Activated CD8-positive, alpha-beta memory T cell treated with anti-CD3 and anti-CD28 coated beads, Interleukin-2, amount 50 U/mL, for 48 hours (primary cell): ENCODE results near the gene TTN.

Experiments
- DNase-seq: peaks from one replicate; pipeline ENCODE4 v3.0.0-alpha.2; 2020

The TTN gene

DNA sequence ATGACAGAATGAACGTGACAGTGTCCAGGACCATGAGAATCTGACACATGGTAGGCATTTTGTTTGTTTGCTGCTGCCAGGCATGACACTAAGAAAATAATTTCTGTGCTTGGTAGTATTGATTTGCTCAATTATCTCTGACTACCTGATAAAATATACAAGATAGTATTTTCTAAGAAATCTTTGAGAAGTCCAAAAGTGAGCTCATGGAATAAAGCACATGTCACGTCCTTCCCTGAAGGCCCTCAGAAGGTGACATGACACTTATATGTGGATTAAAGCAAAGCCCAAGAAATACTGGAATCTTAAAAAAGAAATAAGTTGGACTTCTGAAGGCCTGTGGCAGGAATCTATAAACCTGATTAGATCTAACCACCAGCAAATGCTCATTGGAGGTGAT, 3.8 kb upstream of the TTN start:
- DNase-seq = no peak

DNA sequence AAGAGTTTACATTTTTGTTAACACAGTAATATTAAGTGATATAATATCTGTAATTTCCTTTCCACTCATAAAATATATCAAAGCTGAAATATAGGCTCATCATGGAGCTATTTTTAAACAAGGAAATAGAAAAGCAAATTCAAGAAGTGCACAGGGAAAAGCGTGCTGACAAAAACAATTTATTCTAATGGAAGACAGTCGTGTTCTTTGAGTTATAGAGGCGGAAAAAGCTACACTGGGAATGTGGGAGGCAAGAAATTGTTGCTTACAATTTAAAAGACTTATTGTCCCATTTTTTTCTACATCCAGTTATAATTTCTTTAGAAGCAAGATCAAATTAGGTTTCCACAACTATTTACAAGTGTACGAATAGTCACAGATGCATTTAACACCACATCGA, 3.2 kb upstream of the TTN start:
- no peak for DNase-seq

DNA sequence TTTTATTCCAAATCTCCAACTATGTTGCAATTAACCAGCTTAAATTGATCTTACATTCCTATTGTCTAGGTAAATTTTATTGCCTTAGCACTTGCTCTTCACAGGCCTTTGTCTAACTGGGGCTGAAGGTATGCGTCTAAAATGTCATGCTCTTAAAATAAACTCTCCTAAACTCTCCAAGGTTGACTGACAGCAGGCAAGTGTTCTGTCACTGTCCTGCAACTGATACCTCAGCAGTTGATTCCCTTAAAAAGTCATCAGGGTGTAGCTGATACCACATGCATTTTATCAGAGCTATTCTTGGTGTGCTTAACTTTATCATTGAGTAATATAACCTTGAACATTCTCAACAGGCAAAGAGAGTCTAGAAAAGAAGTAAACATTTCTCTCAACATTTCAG, 680 bp downstream of the TTN start:
- DNase-seq = no peak

DNA sequence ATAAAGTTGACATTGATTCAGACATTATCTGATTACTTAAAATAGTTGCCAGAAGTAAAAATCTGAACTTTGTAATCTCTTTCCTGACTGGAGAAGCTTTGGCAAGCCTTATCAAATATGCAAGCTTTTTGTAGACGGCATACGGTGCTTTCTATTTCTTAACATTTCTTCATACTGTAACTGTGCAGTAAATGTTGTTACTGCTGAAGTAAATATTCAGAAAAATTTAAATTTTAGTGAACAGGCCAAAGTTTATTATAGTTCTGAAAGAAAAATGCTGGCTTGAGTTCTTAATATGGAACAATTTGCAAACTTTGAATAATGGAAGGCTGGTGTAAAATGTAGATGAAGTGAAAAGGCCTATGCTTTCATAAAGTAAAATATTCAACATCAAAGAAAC, 1.8 kb downstream of the TTN start:
- no peak for DNase-seq

DNA sequence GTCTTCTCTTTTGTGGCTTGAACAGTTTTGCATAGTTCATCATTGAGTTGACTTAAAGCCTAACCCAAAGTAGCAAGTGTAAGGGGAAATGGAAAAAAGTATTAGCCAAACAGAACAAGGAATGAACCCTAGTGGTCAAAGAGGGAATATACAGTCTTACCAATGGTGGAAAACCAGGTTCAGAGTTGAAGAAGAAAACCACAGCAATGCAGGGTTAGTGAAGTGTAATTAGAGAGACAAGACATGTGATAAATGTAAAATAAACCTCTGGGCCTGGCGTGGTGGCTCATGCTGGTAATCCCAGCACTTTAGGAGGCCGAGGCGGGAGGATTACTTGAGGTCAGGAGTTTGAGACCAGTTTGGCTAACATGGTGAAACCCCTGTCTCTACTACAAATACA, 2.4 kb downstream of the TTN start:
- no peak for DNase-seq

DNA sequence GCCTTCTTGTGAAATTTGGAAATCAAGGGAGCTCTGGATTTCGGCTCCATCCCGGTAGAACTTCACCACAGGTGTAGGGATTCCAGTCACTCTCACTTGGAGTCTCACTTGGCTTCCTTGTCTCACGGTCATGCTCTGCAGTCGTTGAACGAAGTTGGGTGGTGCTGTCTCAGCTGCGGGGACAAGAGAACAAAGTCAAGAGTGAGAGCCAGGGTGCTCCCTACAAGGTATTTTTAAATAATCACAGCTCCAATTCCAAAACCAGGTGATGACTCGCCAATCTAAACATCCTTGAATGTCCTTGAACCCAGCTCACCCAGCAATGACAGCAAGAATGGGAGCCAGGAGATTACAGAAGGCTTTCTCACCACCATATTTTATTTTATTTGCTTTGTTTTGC, 6.7 kb downstream of the TTN start:
- DNase-seq = no peak

DNA sequence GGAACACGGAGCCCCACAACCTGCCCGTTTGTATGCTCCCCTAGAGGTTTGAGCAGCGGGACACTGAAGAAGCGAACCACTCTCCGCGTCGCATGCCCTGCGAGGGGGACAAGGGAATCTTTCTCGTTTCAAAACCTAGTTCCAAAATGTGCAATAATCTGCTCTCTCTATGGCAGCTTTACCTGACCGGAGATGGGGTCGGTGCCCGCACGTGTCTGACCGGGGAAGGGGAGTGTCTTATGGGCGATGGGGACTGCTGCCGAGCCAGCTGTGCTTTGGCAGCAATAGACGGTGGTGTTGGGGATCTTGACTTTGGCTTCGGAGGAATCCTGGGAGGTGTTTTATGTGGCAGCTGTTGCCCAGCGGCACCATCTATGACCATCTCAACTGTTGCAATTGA, 7.9 kb downstream of the TTN start:
- no peak for DNase-seq

DNA sequence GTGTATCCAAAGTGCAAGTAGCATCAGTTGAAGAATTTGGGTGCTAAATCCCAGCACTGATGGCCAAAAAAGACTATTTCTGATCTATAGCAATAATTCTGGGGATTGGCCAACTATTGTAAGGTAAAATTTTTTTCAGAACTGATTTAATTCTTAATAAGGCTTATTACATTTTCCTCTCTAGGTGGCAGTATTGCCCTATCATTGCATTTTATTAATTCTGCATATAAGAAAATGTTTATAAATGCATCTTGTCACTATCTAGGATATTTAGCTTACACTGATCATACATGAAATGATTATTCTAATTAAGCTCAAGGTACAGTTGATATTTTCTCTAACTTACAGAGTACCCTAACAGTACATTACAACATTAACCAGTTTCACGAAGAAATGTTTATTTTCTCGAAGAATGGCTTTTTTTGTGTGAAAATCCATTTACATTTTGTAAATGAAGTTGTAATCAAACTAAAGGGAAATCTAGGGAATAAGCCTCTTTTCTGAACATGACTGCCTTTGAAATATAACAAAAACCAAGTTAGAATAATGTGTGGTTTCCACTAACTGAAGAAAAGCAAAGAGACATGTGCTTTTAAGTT, 11.0 kb downstream of the TTN start:
- DNase-seq = no peak

DNA sequence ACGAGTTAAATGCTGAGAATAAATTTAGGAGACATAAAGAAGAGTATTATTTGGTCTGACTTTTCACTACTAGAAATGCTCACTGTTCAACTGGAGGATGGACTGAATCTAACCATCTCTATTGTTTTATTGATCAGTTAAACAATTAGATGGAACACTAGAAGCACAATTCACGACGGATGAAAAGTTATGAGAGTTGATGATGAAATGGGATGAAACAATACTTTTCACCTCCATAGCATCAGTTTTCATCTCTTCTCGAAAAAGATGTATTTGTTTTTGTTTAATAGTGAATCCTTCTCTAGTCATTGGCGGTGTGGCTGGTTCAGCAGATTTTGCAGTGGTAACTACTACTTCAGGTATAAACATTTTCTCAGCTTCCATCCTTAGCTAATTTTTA, 19.3 kb downstream of the TTN start:
- DNase-seq = no peak

DNA sequence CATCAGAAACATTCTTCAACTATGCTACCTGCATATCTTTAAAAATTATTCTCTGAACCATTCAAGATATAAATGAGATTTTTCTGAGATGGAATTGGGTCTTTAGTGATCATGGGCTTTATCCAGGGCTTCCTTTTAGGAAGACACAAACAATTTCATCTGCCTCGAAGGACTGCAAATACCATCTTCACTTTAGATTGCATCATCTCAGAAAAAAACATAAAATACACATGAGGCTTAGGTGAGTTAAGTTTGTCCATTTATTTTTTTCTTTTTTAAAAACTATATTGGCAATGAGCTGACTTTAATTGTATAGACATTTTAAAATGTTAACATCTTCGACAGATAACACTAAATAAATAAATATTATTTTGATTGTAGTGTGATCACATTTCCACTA, 20.1 kb downstream of the TTN start:
- no peak for DNase-seq

DNA sequence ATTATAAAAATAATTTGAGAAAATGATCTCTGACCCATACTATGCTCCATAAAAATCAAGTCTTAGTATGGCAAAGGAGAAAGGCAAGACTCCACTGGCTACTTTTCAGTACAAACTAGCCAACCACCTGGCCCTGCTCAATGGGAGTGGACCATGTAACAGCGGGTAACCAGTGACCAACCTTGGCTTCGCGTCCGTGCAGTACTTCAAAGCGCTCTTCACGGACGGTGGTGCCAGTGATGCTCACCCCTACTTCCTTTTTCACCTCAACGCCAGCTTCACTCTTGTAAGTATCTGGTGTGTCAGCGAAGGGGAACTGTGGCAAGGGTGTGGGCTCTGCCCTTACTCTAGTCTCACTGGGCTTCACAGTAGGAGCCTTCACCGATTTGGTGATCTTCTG, 23.3 kb downstream of the TTN start:
- no peak for DNase-seq

DNA sequence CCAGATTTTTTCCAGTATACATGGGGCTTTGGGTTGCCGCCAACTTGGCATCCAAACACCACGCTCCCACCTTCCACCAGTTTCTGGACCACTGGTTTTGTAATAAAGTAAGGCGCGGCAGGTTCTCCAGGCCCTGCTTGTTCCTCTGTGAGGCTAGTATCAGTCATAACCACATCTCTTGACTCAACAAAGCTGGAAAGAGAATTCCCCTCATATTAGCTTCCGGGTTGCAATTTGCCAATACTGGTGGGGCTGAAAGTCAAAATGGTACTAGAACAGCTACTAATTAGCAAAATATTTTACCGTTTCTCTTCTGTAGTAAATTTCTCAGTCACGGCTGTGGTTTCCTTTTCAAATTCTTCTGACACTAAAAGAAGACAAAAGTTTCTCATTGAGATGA, 25.0 kb downstream of the TTN start:
- no peak for DNase-seq

DNA sequence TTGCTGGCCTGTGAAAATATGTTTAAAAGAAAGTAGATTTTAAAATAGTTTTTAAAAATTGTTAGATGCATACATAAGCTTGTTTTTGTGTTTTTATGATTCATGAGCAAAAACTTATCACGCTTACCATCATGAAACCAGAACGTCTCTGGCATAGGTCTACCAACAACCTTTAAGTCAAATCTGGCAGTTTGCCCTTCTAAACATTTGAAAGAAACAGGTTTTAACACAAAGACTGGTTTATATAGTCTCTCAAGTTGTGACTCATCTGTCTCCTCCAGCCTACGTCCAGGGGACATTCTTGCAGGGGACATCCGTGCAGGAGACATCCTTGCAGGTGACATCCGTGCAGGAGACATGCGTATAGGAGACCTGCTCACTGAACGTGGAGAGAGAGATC, 29.6 kb downstream of the TTN start:
- no peak for DNase-seq

DNA sequence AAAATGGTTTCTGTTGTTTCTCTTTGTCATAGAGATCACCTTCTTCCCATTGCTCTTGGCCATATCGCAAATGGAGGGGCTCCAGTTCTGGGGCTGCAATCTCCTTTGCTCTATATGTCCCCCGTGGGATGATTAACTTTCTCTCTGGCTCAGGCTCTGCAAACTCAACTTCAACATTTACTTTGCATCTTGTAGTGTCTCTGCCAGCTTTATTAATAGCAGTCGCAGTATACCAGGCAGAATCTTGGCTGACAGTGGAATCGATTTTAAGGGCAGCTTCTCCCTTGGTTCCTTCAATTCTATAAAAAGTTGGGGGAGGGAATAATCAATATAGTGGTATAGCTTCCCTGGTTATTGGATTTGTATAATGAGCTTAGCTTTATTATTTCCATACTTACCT, 30.5 kb downstream of the TTN start:
- no peak for DNase-seq

DNA sequence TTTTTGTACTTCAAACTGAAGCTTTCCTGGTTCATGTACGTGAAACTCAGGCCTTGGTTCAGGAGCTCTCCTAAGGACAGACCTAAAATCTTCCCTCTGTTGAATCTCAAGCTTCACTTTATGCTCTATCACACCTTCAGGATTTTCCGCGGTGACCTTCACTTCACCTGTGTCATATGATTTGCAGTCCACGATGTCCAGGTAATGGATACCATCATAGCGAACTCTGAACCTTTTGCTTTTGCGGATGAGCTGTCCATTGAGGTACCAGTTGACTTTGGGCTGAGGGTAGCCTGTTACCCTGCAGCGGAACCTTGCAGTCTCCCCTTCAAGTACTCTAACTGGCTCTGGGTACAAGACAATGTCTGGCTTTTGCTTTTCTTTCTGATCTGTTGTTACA, 31.2 kb downstream of the TTN start:
- no peak for DNase-seq

DNA sequence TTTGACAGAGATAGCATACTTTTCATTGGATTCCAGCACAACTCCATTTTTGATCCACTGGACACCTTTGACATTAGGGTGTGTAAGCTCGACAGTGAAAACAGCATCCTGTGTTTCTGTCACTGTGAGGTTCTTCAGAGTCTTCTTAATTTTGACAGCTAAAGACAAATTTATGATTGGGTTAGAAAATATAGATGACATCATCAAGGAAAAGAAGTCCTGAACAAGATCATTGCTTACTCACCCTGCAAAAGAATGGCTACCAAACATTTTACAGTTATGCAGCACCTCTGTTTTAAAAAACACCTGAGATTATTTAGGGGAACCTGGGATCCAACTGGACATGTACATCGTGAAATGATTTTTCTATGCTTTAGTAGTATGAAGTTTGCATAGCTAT, 36.7 kb downstream of the TTN start:
- DNase-seq = no peak

DNA sequence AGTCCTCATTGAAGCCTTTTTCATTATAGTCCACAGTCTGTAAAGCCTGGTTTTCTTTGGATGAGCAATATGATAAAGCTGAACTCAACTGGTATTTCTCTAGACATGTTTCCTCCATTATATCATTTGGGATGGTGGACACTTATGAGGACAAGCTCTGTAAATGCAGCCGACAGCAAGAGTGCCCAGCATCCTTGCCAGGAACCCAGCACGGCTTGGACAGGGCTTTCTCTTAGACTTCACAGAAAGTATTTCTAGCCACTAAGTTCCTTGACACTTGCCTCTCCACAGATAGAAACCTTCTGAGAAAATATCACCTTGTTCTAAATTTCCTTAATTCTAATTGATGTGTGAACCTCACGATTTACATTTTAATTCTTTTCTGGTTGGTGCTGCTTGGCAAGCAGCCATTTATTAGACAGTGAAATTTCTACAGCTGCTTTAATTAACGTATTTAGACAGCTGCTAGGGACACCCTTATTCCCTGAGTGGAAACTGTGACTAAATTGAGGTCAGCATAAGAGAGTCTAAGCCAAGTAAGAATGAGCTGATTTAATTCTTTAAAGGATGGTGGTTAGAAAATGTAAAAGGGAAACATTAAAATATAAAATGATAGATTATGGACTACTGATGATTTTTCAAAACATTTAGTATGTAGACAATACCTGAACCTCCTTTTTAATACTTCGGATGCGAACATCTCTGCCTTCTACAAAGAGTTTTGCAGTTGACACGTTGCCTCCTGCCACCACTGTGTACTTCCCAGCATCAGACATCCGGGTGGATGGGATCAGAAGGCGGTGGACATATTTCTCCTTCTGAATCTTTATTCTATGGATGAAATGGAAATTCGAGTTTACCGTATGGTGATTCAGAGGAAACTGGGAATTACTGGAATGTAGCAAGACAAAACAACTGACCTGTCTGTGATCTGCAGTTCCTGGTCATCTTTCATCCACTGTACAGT, 39.8 kb downstream of the TTN start:
- no peak for DNase-seq

DNA sequence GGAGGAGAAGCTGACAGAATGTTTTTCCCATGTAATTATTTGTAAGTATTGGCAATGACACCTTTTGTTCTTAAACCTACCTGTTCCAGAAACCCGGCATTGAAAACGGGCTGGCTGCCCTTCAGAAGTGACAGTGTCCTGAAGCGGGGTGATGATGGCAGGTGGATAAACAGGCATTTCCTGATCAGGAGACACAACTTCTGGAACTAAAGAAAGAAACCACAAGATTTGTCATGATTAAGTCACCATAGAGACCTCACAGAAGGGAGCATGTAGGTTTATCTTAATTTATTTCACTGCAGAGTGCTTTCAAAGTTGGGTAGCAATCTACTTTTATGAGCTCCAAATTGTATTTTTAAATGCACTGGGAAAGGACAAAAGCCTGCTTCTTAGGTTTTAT, 43.1 kb downstream of the TTN start:
- no peak for DNase-seq

DNA sequence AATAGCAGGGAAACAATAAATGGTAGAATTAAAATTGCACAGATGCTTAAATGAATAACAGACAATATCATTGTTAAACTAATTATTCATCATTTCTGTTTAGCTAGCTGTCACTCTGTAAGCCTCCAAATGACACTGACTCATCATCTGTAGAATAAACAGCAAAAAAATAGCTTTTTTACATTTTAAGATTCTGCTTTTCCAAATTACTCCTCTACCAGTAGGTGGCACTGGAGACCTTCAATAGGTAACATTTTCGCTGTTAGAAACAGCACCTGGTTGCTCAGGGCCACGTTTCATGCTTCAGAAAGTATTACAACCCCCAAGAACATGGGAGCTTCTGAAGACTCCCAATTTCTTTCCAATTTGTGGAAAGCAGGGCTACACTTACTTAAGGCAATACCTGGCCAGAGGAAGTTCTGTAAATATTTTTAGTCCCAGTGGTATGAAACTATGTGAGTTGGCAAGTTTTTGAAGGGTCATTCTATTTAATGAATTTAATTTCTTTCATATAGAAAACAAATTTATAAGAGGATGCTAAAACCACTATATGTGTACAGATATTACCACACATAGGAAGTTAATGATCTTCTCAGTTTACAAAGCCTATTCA, 45.4 kb downstream of the TTN start:
- no peak for DNase-seq

DNA sequence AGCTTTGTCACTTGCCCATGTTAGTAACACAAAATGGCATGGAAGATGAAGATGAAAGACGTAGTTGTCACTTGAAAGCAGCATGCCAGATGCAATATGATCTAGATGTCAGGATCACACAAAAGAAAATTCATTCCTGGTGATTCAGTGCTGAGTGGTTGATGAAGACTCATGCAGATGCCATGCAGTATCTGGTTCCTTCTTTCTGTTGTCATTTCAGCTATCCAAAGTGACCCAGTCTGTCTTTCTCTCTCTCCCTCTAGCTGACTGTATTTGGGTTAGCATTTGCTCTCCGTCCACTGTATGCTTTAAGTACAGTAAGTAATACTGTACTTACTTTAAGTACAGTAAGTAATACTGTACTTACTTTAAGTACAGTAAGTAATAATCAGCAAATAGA, 50.4 kb downstream of the TTN start:
- no peak for DNase-seq

DNA sequence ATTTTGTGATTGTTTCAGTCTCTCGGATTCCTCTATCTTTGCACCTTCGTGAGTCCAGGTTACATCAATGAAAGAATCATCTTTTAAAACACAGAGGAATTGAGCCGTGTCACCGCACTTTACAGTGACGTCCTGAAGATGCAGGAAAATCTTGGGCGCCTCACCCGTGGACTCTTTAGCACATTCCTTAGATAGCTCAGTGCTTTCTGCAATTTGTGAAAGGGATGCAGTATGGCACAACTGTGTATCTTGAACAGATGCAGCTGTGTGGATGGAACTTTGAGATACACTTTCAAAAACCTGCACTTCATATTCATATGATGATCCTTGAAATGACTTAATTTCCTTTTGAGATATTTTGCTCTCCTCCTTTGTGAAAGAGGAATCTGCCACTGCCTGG, 50.9 kb downstream of the TTN start:
- no peak for DNase-seq

DNA sequence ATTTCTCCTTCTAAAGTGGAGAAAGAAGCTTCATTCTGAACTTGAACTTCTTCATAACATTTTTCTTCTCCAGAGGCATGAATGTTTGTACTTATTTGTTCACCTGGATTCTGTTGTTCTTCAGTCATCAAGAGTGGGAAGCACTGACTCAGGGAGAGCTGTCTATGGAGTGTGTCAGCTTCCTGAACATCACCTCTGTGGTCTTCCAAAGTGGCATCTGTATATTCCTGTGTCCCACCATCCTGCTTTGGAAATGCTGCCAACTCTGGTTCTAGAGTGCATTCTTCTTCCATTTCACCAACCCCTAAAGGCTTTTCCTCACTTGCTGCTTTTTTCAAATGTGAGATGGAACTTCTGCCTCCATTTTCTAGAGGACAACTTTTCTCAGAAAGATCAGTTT, 59.5 kb downstream of the TTN start:
- no peak for DNase-seq

DNA sequence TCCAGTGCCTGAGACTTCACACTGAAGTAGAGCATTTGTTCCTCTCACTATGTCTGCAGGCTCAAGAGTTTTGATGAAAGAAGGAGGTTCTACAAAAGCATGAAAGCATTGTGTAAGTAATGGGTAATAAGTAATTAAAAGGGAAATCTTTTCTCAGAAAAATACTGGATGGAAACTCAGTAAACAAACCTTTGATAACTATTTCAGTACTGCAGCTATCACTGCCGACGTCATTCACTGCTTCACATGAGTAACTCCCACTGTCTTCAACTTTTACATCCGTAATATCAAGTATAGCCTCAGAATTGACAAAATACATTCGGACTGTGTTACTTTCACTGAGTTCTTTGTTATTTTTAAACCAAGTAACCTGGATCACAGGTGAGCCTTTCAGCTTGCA, 72.7 kb downstream of the TTN start:
- DNase-seq = no peak

DNA sequence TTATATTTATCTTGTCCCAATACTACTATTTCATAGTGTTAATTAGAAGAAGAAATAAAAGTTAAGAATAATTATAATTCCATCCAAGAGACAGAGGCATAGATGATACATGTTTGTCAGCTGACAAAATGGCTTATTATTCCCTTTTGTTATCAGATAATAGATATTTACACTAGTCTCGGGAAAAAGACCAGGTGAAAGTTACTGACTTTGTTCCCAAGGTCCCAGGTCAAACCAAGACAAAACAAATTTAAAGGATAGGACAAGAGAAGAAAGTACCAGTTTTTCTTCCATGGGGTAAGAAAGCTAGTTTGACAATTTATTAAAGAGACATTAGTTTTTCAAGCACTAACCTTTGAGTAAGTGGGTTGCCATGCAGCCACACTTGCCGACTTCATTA, 73.2 kb downstream of the TTN start:
- DNase-seq = no peak
